Glomerular visceral epithelial cell (primary cell): ENCODE results near the gene AIF1.

Source experiments
- DNase-seq: peaks from one replicate; pipeline ENCODE4 v3.0.0-alpha.2; 2016; ENCODE audit errors: extremely low spot score

Gene AIF1

GRCh38 chr6:31642798-31643570 is 27.9 kb downstream of the AIF1 start:
- DNase-seq: no peak

- DNase-seq: no peak
Measured at GRCh38 chr6:31643818-31644454, 28.9 kb downstream of the AIF1 start.

GRCh38 chr6:31645325-31645724 is 30.3 kb downstream of the AIF1 start:
- no peak for DNase-seq

GRCh38 chr6:31651602-31652191 is 36.7 kb downstream of the AIF1 start:
- peak; percentile 78 for DNase-seq

- DNase-seq: peak; percentile 89
Measured at GRCh38 chr6:31652925-31653724, 38.1 kb downstream of the AIF1 start.

GRCh38 chr6:31654574-31655348 is 39.7 kb downstream of the AIF1 start:
- DNase-seq: no peak

- DNase-seq: no peak
Measured at GRCh38 chr6:31655349-31656237, 40.6 kb downstream of the AIF1 start, which contains the start of gene APOM. TSS of gene APOM (plus strand) at chr6:31655894. CDS start at chr6:31655967, 73 bp downstream.

GRCh38 chr6:31657406-31658157 is 42.5 kb downstream of the AIF1 start:
- no peak for DNase-seq

GRCh38 chr6:31658158-31658688 is 43.2 kb downstream of the AIF1 start:
- no peak for DNase-seq

- no peak for DNase-seq
Measured at GRCh38 chr6:31658983-31659648, 44.1 kb downstream of the AIF1 start.

GRCh38 chr6:31659649-31660380 is 44.8 kb downstream of the AIF1 start:
- peak; percentile 36 for DNase-seq

- DNase-seq: peak; percentile 84
Measured at GRCh38 chr6:31660381-31661261, 45.6 kb downstream of the AIF1 start, which contains the start of gene C6orf47. TSS of gene C6orf47 (minus strand) at chr6:31660778. CDS start at chr6:31659947, 831 bp downstream.

GRCh38 chr6:31661262-31662123 is 46.5 kb downstream of the AIF1 start:
- DNase-seq: peak; percentile 28

GRCh38 chr6:31662124-31662723 is 47.2 kb downstream of the AIF1 start:
- no peak for DNase-seq
